ENCODE data around the gene B3GNT2. TPM values are rescaled to one million over a fixed set of nuclear protein-coding genes. Genes with fewer than 3 reads are reported as not detected.

Gene B3GNT2
- polyA plus RNA-seq, 1 experiment, result 9.4 TPM

DNA sequence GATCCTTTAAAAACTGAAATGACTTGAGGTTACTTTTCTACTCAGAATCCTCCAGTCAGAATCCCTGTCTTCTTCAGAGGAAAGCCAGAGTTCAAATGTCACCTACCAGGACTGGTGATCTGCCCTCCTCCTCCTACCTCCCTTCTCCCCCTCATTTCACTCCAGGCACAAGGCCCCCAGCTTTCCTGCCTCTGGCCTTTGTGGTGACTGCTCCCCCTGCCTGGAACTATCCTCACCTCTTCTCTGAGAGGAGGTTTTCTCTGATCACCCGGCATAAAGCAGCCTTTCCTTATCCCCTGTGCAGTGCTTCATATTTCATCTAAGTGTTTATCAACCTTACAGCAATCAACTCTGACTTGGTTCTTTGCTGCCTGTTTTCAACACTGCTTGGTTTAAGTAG is 6.8 kb downstream of the B3GNT2 start:
- Histone ChIP-seq H3K27me3 (ENCODE audit: control insufficient read depth, insufficient read depth, low read length) (no peaks in the 10 kb centered on the region), H3K4me3 (ENCODE audit: low read depth, low read length) (no peak overlapping the region), H3K36me3 (ENCODE audit: control insufficient read depth, insufficient read depth, low read length) (no peaks in the 10 kb centered on the region; the same call in 1 of the 2 replicates)
- POLR2A ChIA-PET, result no interaction called here
- TF ChIP-seq, protein P1, sequence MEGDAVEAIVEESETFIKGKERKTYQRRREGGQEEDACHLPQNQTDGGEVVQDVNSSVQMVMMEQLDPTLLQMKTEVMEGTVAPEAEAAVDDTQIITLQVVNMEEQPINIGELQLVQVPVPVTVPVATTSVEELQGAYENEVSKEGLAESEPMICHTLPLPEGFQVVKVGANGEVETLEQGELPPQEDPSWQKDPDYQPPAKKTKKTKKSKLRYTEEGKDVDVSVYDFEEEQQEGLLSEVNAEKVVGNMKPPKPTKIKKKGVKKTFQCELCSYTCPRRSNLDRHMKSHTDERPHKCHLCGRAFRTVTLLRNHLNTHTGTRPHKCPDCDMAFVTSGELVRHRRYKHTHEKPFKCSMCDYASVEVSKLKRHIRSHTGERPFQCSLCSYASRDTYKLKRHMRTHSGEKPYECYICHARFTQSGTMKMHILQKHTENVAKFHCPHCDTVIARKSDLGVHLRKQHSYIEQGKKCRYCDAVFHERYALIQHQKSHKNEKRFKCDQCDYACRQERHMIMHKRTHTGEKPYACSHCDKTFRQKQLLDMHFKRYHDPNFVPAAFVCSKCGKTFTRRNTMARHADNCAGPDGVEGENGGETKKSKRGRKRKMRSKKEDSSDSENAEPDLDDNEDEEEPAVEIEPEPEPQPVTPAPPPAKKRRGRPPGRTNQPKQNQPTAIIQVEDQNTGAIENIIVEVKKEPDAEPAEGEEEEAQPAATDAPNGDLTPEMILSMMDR (IDR thresholded peaks at IDR 0.05; ENCODE audit: insufficient read depth, low read depth, low read length), result no peak
- CTCF ChIA-PET, result no interaction called here
- no peak for DNase-seq (ENCODE audit: low read depth)

DNA sequence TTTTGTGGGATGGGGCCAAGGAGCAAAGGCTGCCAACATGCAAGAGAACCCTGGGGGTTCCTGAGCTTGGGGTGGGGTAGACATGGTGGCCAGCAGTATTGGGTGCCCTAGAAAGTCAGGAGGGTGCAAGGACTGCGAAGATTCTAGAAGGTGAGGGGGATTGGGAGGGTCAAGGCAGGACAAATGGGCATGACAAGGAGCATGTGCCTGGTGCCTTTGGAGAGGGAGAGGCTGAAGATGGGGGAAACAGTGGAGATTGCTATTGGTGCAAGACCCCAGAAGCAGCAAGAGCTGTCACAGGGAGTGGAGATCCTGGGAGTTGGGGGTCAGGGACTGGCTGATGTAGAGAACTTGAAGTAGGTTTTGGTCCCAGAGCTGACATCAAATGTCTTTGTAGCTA is 7.5 kb downstream of the B3GNT2 start:
- ChIA-PET CTCF (interaction anchor here (0.7 kb wide), 1 partner anchor 170 kb away, joined by 3 read pairs; no protein-coding TSS in a partner anchor), POLR2A (no interaction called here)
- DNase-seq (ENCODE audit: low read depth), result no peak
- H3K4me3 ChIP-seq (ENCODE audit: low read depth, low read length), result no peak overlapping the region
- TF ChIP-seq, protein P1 (IDR thresholded peaks at IDR 0.05; ENCODE audit: insufficient read depth, low read depth, low read length), result no peak
- no peaks in the 10 kb centered on the region; the same call in 1 of the 2 replicates for H3K36me3 ChIP-seq (ENCODE audit: control insufficient read depth, insufficient read depth, low read length)
- no peaks in the 10 kb centered on the region for H3K27me3 ChIP-seq (ENCODE audit: control insufficient read depth, insufficient read depth, low read length)

DNA sequence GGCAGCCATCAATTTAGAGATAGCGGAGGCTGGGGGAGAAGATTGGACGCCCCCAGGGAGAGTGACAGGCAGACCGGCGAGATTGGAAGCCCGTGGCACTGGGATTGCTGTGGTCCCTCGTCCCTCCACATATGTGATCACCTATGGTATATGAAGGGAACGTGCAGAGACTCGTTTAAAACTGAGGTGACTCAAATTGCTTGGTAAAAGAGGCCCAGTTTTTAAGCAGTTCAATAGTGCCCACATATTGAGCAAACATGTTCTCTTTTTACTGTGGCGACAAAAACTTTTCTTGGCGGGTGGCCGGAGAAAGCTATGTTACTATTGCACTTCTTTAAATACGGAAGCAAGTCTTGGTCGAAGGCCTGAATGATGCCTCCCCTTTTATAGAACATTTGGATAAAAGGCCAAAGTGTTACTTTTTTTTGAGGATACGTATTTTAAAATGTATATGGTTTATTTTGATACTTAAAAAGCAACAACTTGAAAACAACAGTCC is 9.1 kb downstream of the B3GNT2 start:
- CTCF ChIA-PET, result no interaction called here
- TF ChIP-seq, protein P1 (IDR thresholded peaks at IDR 0.05; ENCODE audit: insufficient read depth, low read depth, low read length), result no peak
- Histone ChIP-seq H3K27me3 (ENCODE audit: control insufficient read depth, insufficient read depth, low read length) (no peaks in the 10 kb centered on the region), H3K4me3 (ENCODE audit: low read depth, low read length) (no peak overlapping the region), H3K36me3 (ENCODE audit: control insufficient read depth, insufficient read depth, low read length) (no peaks in the 10 kb centered on the region; the same call in 1 of the 2 replicates)
- DNase-seq (ENCODE audit: low read depth), result no peak
- POLR2A ChIA-PET, result no interaction called here

DNA sequence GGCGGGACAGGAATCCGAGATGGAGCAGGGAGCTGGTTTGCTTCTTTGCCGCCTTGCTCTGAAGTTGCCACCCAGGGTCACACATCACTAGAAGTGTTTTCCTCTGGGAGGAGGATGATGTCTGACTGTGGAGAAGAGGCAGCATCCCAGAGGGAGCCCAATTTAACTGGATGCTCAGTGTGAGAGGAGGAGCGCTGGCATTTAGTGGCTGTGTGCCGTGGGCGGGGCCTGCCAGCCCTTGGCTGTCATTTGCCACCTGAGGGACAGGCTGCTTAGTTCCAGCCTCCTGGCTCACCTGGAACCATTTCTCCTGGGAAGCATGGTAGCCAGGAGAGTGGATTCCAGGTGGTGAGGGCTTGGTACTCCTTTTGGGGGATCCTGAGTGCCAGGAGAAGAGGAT is 9.6 kb downstream of the B3GNT2 start:
- Histone ChIP-seq H3K36me3 (ENCODE audit: control insufficient read depth, insufficient read depth, low read length) (no peaks in the 10 kb centered on the region; the same call in 1 of the 2 replicates), H3K27me3 (ENCODE audit: control insufficient read depth, insufficient read depth, low read length) (no peaks in the 10 kb centered on the region), H3K4me3 (ENCODE audit: low read depth, low read length) (no peak overlapping the region)
- CTCF ChIA-PET, result no interaction called here
- DNase-seq (ENCODE audit: low read depth), result no peak
- TF ChIP-seq, protein P1 (IDR thresholded peaks at IDR 0.05; ENCODE audit: insufficient read depth, low read depth, low read length), result no peak
- POLR2A ChIA-PET, result no interaction called here

DNA sequence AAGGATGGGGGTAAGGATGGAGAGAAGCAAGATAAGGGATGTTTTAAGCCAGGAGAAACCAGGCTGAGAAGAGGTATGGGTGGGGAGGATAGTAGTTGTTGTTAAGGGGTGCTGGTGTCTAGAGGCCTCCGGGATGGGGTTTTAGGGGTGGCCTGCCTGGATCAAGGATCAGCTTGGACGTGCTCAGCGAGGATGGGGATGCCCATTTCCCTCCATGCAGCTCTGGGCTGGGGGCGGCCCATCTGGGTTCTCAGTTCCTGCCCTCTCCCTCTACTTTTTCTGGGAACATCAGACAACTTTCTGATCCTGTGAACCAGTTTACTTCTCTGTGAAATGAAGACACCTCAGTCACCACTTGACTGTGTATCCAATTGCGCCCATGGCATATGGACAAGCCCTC is 10.1 kb downstream of the B3GNT2 start:
- no peaks in the 10 kb centered on the region; the same call in 1 of the 2 replicates for H3K36me3 ChIP-seq (ENCODE audit: control insufficient read depth, insufficient read depth, low read length)
- no peaks in the 10 kb centered on the region for H3K27me3 ChIP-seq (ENCODE audit: control insufficient read depth, insufficient read depth, low read length)
- no peak for DNase-seq (ENCODE audit: low read depth)
- TF ChIP-seq, protein P1 (IDR thresholded peaks at IDR 0.05; ENCODE audit: insufficient read depth, low read depth, low read length), result no peak
- no peak overlapping the region for H3K4me3 ChIP-seq (ENCODE audit: low read depth, low read length)
- CTCF ChIA-PET, result no interaction called here
- POLR2A ChIA-PET, result no interaction called here

Data from BJ (cell line).